K562 (cell line): ENCODE data around the gene NUAK2. TPM values are rescaled to one million over a fixed set of nuclear protein-coding genes. Genes with fewer than 3 reads are reported as not detected.
A peak's percentile ranks its signal among the peaks of the same experiment; 100 is the strongest.

Experiments used
- CBFB ChIP-seq: sonication (generic); formaldehyde crosslinking; IDR thresholded peaks from 2 replicates; pipeline ENCODE4 v1.4.0; 2020; ENCODE audit warnings: mild to moderate bottlenecking, missing genetic modification reagents
- DNMT1 ChIP-seq: fragments of 450-650 bp; IDR thresholded peaks from 2 replicates; pipeline ENCODE4 v1.6.1; 2016; ENCODE audit warnings: antibody characterized with exemption, mild to moderate bottlenecking
- E2F8 ChIP-seq: fragments of 450-650 bp; IDR thresholded peaks from 2 replicates; pipeline ENCODE4 v1.7.1; 2018; ENCODE audit warnings: mild to moderate bottlenecking, low read depth; ENCODE audit not compliant: partially characterized antibody
- FOS ChIP-seq: IDR thresholded peaks from 3 replicates; pipeline ENCODE4 v1.6.1; 2011; ENCODE audit not compliant: insufficient read length; ENCODE audit errors: extremely low read depth
- MAFF ChIP-seq: IDR thresholded peaks from 2 replicates; pipeline ENCODE4 v1.6.1; 2012; ENCODE audit warnings: low read length, improper control_type of control experiment
- MBD1 ChIP-seq: fragments of 250-450 bp; sonication (Bioruptor Pico); IDR thresholded peaks from 2 replicates; pipeline ENCODE4 v1.8.0; 2022; ENCODE audit warnings: inconsistent platforms
- NFIC ChIP-seq: fragments of 450-650 bp; IDR thresholded peaks from 2 replicates; pipeline ENCODE4 v1.6.1; 2017; ENCODE audit warnings: mild to moderate bottlenecking, inconsistent platforms
- RBM39 ChIP-seq: fragments of 200-400 bp; formaldehyde crosslinking; optimal IDR thresholded peaks from 2 replicates; pipeline ENCODE3; 2018; ENCODE audit warnings: low read depth, low read length
- TBL1XR1 ChIP-seq, 2 experiments: IDR thresholded peaks; 2 replicates each; pipeline ENCODE4 v1.6.1; 2012; ENCODE audit warnings: improper control_type of control experiment in 2 of 2, low read length in 2 of 2, mild to moderate bottlenecking in 1 of 2
- ZBTB17 ChIP-seq: fragments of 450-650 bp; formaldehyde crosslinking; IDR thresholded peaks from 2 replicates; pipeline ENCODE4 v1.4.0; 2020; ENCODE audit warnings: mild to moderate bottlenecking
- polyA plus RNA-seq, 8 experiments: library from polyadenylated mRNA; depleted of rRNA in 4 of 8; stranded (reverse) in 5 of 8; unstranded in 3 of 8; fragments of >200 nt; fragmentation: Nextera tagmentation in 2 of 8; fragmentation: Illumina TruSeq in 1 of 8; extraction: Ambion mirVana in 2 of 8; extraction: Trizol in 1 of 8; gene quantifications; 2 replicates each; pipeline versions ENCODE4 v1.2.1 to v1.2.3, GENCODE V29; 2011 to 2014; ENCODE audit warnings: inconsistent platforms in 1 of 8, missing spikeins in 1 of 8
- total RNA-seq, 7 experiments: library from RNA; depleted of rRNA in 6 of 7; stranded (reverse); fragments of >200 nt in 6 of 7; fragmentation: Illumina TruSeq in 2 of 7; extraction: Trizol in 2 of 7; gene quantifications; 2 replicates each; pipeline versions ENCODE4 v1.2.1 to v1.2.3, GENCODE V29; 2011 to 2021; ENCODE audit warnings: low replicate concordance in 1 of 7

NUAK2 gene
- total and polyA plus RNA-seq, 9 of the 15 experiments (the other 6 are each of a cell fraction or from before 2014, with no cell fraction given) = 0.04 to 0.44 (median 0.14) TPM

DNA sequence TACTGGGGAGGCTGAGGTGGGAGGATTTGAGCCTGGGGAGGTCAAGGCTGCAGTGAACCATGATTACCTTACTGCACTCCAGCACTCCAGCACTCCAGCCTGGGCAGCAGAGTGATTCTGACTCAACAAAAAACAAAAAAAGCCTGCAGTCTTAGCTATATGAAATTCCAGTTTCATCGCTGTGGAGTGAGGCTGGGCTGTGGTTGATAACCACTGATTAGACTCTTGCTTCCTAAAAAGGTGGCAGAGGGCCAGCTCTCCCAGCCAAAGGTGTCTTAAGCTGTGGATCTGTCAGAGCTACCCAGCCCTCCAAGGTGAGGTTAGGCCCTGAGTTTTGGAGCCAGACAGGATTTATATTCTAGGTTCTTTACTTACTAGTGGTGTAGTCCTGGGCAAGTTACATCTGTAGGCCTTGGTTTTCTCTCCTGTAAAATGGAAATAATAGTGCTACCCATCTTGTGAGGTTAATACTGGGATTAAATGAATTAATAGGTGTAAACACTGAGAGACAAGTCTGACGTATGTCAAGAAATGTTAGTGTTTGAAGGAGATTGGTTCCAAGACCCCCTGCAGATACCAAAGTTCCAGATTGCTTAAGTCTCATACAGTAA, 57.9 kb downstream of the NUAK2 start (continued):
- no peak for TF ChIP-seq MBD1
- no peak for TF ChIP-seq CBFB (CRISPR knock-in tag)
- no peak for TF ChIP-seq FOS
- TF ChIP-seq DNMT1 = no peak
- TF ChIP-seq MAFF = peak; percentile 64
- peak; percentile 90 for TF ChIP-seq NFIC
- peak in 1 of 2 experiments; percentile 69; a peak in 1 of 4 replicates for TF ChIP-seq TBL1XR1 (IDR thresholded peaks at IDR 0.05; ENCODE audit: low read length in 2 of 2)
- TF ChIP-seq E2F8 = no peak
- TF ChIP-seq ZBTB17 (CRISPR knock-in tag) = no peak
- TF ChIP-seq RBM39 = no peak
